ENCODE measurements around the gene ABHD10. TPM values are rescaled to one million over a fixed set of nuclear protein-coding genes. Genes with fewer than 3 reads are reported as not detected.

ABHD10 gene
- total RNA-seq, 1 donor from 2014 or later, result 28.4 TPM

GRCh38 chr3:111968319-111969054 lies 10.3 kb upstream of the ABHD10 start:
- no peak overlapping the region for H3K27ac Mint-ChIP-seq
- DNase-seq (no peak), ATAC-seq (ENCODE audit: low read depth) (no peak)
- H3K36me3 Mint-ChIP-seq (ENCODE audit: low read depth), result no peaks in the 10 kb centered on the region
- no peaks in the 10 kb centered on the region for H3K27me3 Mint-ChIP-seq
- POLR2A ChIA-PET, result interaction anchor here (1.4 kb wide), 1 partner anchor 10 kb away, joined by 9 read pairs; the partner anchor contains the start of gene ABHD10
- CTCF ChIA-PET, result interaction anchor here (0.8 to 8.0 kb wide), 17 partner anchors 10 to 390 kb away, joined by 3 to 263 read pairs (median 5); partner anchors contain the start of genes ABHD10 and PHLDB2
- H3K4me1 Mint-ChIP-seq, result peaks cover 5% of the 10 kb centered on the region
- H3K9me3 Mint-ChIP-seq, result no peaks in the 10 kb centered on the region
- intact Hi-C loops (cut with micrococcal nuclease), result no loop called here
- no peak overlapping the region for H3K4me3 Mint-ChIP-seq
- no peak for TF ChIP-seq CTCF (IDR thresholded peaks at IDR 0.05)

- DNase-seq (no peak), ATAC-seq (ENCODE audit: low read depth) (no peak)
- no peak for TF ChIP-seq CTCF (IDR thresholded peaks at IDR 0.05)
- H3K9me3 Mint-ChIP-seq, result no peaks in the 10 kb centered on the region
- H3K27ac Mint-ChIP-seq, result no peak overlapping the region
- no peaks in the 10 kb centered on the region for H3K36me3 Mint-ChIP-seq (ENCODE audit: low read depth)
- H3K27me3 Mint-ChIP-seq, result no peaks in the 10 kb centered on the region
- H3K4me3 Mint-ChIP-seq, result no peak overlapping the region
- peaks cover 5% of the 10 kb centered on the region for H3K4me1 Mint-ChIP-seq
- ChIA-PET POLR2A (no interaction called here), CTCF (interaction anchor here (1.0 to 8.0 kb wide), 5 partner anchors 43 to 355 kb away, joined by 3 to 263 read pairs (median 4); no protein-coding TSS in a partner anchor)
- intact Hi-C loops (cut with micrococcal nuclease), result no loop called here
Measured at GRCh38 chr3:111970376-111970775, 8.4 kb upstream of the ABHD10 start.

GRCh38 chr3:111971533-111972130 lies 7.2 kb upstream of the ABHD10 start:
- ChIA-PET POLR2A (no interaction called here), CTCF (interaction anchor here (0.7 to 8.0 kb wide), 4 partner anchors 17 to 254 kb away, joined by 3 to 263 read pairs (median 4); no protein-coding TSS in a partner anchor)
- no peak overlapping the region for H3K27ac Mint-ChIP-seq
- H3K27me3 Mint-ChIP-seq, result no peaks in the 10 kb centered on the region
- intact Hi-C loops (cut with micrococcal nuclease), result no loop called here
- no peak overlapping the region for H3K4me3 Mint-ChIP-seq
- peaks cover 5% of the 10 kb centered on the region for H3K4me1 Mint-ChIP-seq
- ATAC-seq (ENCODE audit: low read depth), result no peak
- no peaks in the 10 kb centered on the region for H3K36me3 Mint-ChIP-seq (ENCODE audit: low read depth)
- H3K9me3 Mint-ChIP-seq, result no peaks in the 10 kb centered on the region
- no peak for TF ChIP-seq CTCF (IDR thresholded peaks at IDR 0.05)
- no peak for DNase-seq

- no peak for DNase-seq
- CTCF ChIA-PET, result interaction anchor here (1.6 kb wide), 1 partner anchor 16 kb away, joined by 3 read pairs; no protein-coding TSS in a partner anchor
- Mint-ChIP-seq H3K4me3 (no peak overlapping the region), H3K27ac (no peak overlapping the region), H3K4me1 (no peaks in the 10 kb centered on the region), H3K9me3 (no peaks in the 10 kb centered on the region), H3K36me3 (ENCODE audit: low read depth) (no peaks in the 10 kb centered on the region), H3K27me3 (no peaks in the 10 kb centered on the region)
- POLR2A ChIA-PET, result no interaction called here
- TF ChIP-seq CTCF (IDR thresholded peaks at IDR 0.05), result no peak
- no peak for ATAC-seq (ENCODE audit: low read depth)
- intact Hi-C loops (cut with micrococcal nuclease), result no loop called here
Measured at GRCh38 chr3:111972891-111973290, 5.9 kb upstream of the ABHD10 start.

GRCh38 chr3:111975131-111975530 lies 3.7 kb upstream of the ABHD10 start:
- no peak for DNase-seq
- POLR2A ChIA-PET, result no interaction called here

More at GRCh38 chr3:111975131-111975530, 3.7 kb upstream of the ABHD10 start:
- no peak for ATAC-seq (ENCODE audit: low read depth)
- Mint-ChIP-seq H3K4me1 (peaks cover 12% of the 10 kb centered on the region), H3K36me3 (ENCODE audit: low read depth) (peaks cover 5% of the 10 kb centered on the region), H3K4me3 (no peak overlapping the region), H3K27me3 (no peaks in the 10 kb centered on the region), H3K27ac (no peak overlapping the region), H3K9me3 (no peaks in the 10 kb centered on the region)
- no peak for TF ChIP-seq CTCF (IDR thresholded peaks at IDR 0.05)
- CTCF ChIA-PET, result interaction anchor here (1.4 to 1.5 kb wide), 2 partner anchors 254 to 306 kb away, joined by 3 to 4 read pairs; no protein-coding TSS in a partner anchor
- intact Hi-C loops (cut with micrococcal nuclease), result loop anchor here (5.0 kb wide), 1 partner anchor 903 kb away; the partner anchor contains the start of gene NECTIN3
